Measurements from ENCODE around the gene CKS1B.

DNA sequence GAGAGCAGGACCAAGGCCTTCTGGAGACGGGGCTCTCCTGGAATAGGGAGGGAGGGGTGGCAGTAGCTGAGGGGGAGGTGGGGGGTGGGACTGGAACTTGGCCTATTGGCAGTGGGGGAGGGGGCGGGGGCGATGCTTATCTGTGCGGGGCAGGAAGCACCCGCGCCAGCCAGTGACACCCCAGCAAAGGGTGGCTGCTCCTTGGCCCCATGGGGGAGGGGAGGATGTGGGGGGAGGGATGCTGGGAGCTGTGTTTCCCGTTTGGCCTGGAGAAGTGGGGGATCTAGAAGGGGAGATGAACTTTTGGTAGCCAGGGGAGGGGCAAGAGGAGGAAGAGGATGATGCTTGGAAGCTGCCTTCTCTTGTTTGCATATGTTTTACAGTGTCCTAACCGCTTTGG is 39.2 kb downstream of the CKS1B start:
- TF ChIP-seq CTCF (IDR thresholded peaks at IDR 0.05; ENCODE audit: insufficient read depth, low read length) (no peak), POLR2AphosphoS5 (IDR thresholded peaks at IDR 0.05; ENCODE audit: low read depth) (no peak)
- TF ChIP-seq, protein P1, sequence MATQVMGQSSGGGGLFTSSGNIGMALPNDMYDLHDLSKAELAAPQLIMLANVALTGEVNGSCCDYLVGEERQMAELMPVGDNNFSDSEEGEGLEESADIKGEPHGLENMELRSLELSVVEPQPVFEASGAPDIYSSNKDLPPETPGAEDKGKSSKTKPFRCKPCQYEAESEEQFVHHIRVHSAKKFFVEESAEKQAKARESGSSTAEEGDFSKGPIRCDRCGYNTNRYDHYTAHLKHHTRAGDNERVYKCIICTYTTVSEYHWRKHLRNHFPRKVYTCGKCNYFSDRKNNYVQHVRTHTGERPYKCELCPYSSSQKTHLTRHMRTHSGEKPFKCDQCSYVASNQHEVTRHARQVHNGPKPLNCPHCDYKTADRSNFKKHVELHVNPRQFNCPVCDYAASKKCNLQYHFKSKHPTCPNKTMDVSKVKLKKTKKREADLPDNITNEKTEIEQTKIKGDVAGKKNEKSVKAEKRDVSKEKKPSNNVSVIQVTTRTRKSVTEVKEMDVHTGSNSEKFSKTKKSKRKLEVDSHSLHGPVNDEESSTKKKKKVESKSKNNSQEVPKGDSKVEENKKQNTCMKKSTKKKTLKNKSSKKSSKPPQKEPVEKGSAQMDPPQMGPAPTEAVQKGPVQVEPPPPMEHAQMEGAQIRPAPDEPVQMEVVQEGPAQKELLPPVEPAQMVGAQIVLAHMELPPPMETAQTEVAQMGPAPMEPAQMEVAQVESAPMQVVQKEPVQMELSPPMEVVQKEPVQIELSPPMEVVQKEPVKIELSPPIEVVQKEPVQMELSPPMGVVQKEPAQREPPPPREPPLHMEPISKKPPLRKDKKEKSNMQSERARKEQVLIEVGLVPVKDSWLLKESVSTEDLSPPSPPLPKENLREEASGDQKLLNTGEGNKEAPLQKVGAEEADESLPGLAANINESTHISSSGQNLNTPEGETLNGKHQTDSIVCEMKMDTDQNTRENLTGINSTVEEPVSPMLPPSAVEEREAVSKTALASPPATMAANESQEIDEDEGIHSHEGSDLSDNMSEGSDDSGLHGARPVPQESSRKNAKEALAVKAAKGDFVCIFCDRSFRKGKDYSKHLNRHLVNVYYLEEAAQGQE (IDR thresholded peaks at IDR 0.05; ENCODE audit: insufficient replicate concordance, low read depth): no peak

All from HL-60 (cell line).